Measurements from ENCODE around the gene RTRAF. TPM values are rescaled to one million over a fixed set of nuclear protein-coding genes. Genes with fewer than 3 reads are reported as not detected.

RTRAF gene
- total and polyA plus RNA-seq, 10 of the 15 experiments (the other 5 are each of a cell fraction or from before 2014, with no cell fraction given), result 248 to 540 (median 368) TPM

DNA sequence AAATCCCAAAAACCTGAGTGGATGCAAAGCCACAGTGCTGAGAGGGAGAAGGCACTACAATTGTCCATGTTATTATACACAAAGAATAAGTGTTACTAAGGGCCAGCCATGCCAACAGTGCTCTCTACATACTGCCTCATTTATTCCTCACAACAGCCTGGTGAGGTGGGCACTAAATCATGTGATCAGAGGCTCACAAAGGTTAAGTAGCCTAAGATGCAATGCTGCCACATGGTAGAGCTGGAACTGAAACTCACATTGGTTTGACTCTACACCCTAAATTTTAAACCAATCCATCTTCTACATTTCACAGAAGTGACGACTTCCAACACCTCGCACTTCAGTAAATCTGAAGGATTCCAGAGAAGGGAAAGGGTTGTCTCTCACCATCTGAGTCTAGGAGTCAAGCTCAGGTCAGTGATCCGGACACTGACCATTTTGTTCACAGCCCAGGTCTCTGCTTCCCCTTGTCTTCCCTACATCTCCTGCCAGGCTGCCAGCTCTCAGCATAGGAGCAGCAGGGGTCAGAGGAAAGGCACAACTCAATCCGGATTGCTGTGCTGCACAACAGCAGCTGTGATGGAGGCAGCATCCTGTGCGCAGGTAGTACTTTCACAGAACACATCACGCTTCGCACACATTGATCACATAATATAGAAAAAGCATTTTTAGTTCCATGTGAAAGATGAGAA lies 49.9 kb downstream of the RTRAF start:
- intact Hi-C loops (cut with micrococcal nuclease; ENCODE audit: unreplicated experiment), result no loop called here
- H3K36me3 ChIP-seq (ENCODE audit: control insufficient read depth in 2 of 2, insufficient read depth in 2 of 2, low read length in 1 of 2), result no peaks in the 10 kb centered on the region
- in situ Hi-C loops (cut with MboI), result no loop called here
- ChIA-PET CTCF (no interaction called here), SMC1A (ENCODE audit: uncharacterized antibody, unreplicated experiment) (interaction anchor here (1.7 kb wide), 1 partner anchor 12 kb away, joined by 4 read pairs; no protein-coding TSS in a partner anchor), RAD21 (ENCODE audit: unreplicated experiment) (no interaction called here), POLR2A (no interaction called here)
- BruUV-seq (replicated peaks), result no TSS peak
- no peak for FAIRE-seq
- no peak for ATAC-seq
- no peak overlapping the region for H3K4me3 ChIP-seq
- 36% methylated on average over 7 of the region's 7 CpGs for WGBS (ENCODE audit: insufficient coverage, insufficient replicate concordance, low lambda C conversion rate, missing lambda C conversion rate)
- TF ChIP-seq CREM (IDR thresholded peaks at IDR 0.05; ENCODE audit: low read depth) (no peak), ZNF24 (IDR thresholded peaks at IDR 0.05) (no peak), SMC3 (IDR thresholded peaks at IDR 0.05; ENCODE audit: borderline replicate concordance, low read length) (no peak), YY1 (IDR thresholded peaks at IDR 0.05; ENCODE audit: low read depth, low read length) (no peak), MXI1 (IDR thresholded peaks at IDR 0.05; ENCODE audit: low read depth, low read length) (no peak), ZBED1 (IDR thresholded peaks at IDR 0.05; ENCODE audit: borderline replicate concordance) (no peak), SIN3A (IDR thresholded peaks at IDR 0.05; ENCODE audit: low read depth, low read length) (no peak), NR2C2 (IDR thresholded peaks at IDR 0.05; ENCODE audit: borderline replicate concordance, control insufficient read depth, insufficient read length, low read depth) (no peak), LARP7 (IDR thresholded peaks at IDR 0.05) (no peak), IKZF1 (conservative IDR thresholded peaks at IDR 0.05) (no peak)
- TF ChIP-seq, protein P1, sequence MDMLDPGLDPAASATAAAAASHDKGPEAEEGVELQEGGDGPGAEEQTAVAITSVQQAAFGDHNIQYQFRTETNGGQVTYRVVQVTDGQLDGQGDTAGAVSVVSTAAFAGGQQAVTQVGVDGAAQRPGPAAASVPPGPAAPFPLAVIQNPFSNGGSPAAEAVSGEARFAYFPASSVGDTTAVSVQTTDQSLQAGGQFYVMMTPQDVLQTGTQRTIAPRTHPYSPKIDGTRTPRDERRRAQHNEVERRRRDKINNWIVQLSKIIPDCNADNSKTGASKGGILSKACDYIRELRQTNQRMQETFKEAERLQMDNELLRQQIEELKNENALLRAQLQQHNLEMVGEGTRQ (IDR thresholded peaks at IDR 0.05; ENCODE audit: borderline replicate concordance, low read depth, low read length), result no peak
- TF ChIP-seq, protein P2, sequence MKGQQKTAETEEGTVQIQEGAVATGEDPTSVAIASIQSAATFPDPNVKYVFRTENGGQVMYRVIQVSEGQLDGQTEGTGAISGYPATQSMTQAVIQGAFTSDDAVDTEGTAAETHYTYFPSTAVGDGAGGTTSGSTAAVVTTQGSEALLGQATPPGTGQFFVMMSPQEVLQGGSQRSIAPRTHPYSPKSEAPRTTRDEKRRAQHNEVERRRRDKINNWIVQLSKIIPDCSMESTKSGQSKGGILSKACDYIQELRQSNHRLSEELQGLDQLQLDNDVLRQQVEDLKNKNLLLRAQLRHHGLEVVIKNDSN (IDR thresholded peaks at IDR 0.05; ENCODE audit: borderline replicate concordance, extremely low read length, insufficient read depth, low read depth, low read length), result no peak
- TF ChIP-seq, protein P3, sequence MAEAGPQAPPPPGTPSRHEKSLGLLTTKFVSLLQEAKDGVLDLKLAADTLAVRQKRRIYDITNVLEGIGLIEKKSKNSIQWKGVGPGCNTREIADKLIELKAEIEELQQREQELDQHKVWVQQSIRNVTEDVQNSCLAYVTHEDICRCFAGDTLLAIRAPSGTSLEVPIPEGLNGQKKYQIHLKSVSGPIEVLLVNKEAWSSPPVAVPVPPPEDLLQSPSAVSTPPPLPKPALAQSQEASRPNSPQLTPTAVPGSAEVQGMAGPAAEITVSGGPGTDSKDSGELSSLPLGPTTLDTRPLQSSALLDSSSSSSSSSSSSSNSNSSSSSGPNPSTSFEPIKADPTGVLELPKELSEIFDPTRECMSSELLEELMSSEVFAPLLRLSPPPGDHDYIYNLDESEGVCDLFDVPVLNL (IDR thresholded peaks at IDR 0.05; ENCODE audit: low read depth, low read length), result no peak
- H3K9ac ChIP-seq (ENCODE audit: control insufficient read depth, insufficient read depth, low read length), result no peak overlapping the region
- H3K9me3 ChIP-seq (replicated peaks; ENCODE audit: control insufficient read depth, insufficient read depth, low read length), result no peaks in the 10 kb centered on the region
- no peaks in the 10 kb centered on the region for H4K20me1 ChIP-seq (ENCODE audit: control insufficient read depth, insufficient read depth)
- H2AFZ ChIP-seq (ENCODE audit: control insufficient read depth, low read depth, low read length), result no peak overlapping the region
- H3K79me2 ChIP-seq (ENCODE audit: control insufficient read depth, insufficient read depth, low read length), result no peaks in the 10 kb centered on the region
- peaks cover 0 to 2% of the 10 kb centered on the region in 2 experiments; a peak in 1 of 4 replicates for H3K27me3 ChIP-seq (replicated peaks in 1 of 2; ENCODE audit: control insufficient read depth in 2 of 2, insufficient read depth in 2 of 2, low read length in 1 of 2)
- no peak for DNase-seq (ENCODE audit: low read depth, low spot score)
- no peaks in the 10 kb centered on the region for H3K4me1 ChIP-seq (ENCODE audit: control insufficient read depth, insufficient read depth, low read length)
- H3K27ac ChIP-seq (ENCODE audit: control insufficient read depth, insufficient read depth), result no peak overlapping the region
- no peak overlapping the region for H3K4me2 ChIP-seq (ENCODE audit: control insufficient read depth, insufficient read depth)
